NCI-H82 (cell line): ENCODE measurements around the gene C12orf43.

Experiments
- DNase-seq: peaks from one replicate; lab custom pipeline; 2025; lab: John Stamatoyannopoulos, UW

Gene C12orf43

GRCh38 chr12:121030576-121031212, 14.4 kb upstream of the C12orf43 start:
- DNase-seq = peak; percentile 51

- peak; percentile 48 for DNase-seq
These were observed 10.2 kb upstream of the C12orf43 start for GRCh38 chr12:121026274-121027045.

DNA sequence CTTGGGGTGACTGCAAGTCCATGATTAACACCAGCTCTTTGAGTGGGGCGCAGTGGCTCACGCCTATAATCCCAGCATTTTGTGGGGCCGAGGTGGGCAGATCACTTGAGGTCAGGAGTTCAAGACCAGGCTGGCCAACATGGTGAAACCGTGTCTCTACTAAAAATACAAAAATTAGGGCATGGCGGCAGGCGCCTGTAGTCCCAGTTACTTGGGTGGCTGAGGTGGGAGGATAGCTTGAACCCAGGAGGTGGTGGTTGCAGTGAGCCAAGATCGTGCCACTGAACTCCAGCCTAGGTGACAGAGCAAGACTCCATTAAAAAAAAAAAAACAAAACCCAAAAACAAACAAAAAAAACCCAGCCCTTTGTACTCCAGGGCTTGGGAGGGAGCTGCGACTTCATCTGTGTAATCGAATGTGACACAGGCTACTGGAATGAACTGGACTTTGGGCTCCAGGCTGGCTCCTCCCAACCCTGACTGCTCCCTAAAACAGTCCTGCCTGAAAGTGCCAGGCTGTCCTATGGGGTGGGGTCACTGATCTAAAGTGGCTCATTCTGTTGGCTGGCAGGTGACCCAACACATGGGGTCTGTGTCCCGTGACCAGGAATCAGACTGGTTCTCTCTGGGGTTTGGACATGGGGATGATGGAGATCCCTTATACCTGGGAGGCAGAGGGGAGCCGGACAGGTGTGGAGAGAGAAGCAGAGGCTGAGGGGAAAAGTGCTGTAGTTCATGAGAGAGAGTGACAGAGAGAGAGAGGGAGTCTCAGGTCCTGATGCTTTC, 9.3 kb upstream of the C12orf43 start:
- no peak for DNase-seq

DNA sequence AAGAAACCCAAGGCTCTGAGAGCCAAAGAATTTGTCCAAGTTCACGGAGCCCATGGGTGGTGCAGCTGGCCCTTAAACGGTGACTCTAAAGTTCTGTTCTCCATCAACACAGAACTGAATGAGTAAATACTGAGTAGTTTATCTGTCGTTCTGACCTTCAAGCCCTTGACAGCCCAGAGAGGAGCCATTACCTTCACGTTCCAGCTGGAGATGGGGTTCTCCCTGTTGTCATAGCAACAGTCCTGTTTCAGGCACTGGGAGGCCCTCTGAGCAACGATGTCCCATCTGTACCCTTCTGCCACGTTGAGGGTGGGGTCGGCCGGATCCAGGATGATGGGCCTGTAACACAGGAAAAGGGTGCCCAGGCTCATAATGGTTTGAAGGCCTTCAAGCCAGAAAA, 7.5 kb upstream of the C12orf43 start:
- no peak for DNase-seq

DNA sequence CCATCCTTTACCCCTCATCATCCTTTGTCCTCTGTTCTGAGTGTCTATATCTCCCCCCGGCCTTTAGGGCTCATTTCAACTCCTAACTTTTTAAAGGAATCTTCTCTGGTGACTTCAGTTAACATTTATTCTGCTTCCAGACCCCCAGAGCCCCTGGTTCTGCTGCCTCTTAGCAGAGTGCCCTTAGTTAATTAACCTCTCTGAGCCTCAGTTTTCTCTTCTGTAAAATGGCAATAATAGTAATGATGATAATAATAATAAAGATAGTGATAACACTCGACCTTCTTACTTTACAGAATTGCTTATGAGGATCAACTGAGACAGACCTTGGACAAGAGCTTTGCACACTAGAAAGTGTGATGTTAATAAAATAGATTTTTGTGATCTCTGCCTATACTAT, 6.4 kb upstream of the C12orf43 start:
- DNase-seq = no peak

GRCh38 chr12:121021754-121022153, 5.5 kb upstream of the C12orf43 start:
- DNase-seq = no peak

GRCh38 chr12:121018860-121019617, 2.8 kb upstream of the C12orf43 start:
- no peak for DNase-seq

DNA sequence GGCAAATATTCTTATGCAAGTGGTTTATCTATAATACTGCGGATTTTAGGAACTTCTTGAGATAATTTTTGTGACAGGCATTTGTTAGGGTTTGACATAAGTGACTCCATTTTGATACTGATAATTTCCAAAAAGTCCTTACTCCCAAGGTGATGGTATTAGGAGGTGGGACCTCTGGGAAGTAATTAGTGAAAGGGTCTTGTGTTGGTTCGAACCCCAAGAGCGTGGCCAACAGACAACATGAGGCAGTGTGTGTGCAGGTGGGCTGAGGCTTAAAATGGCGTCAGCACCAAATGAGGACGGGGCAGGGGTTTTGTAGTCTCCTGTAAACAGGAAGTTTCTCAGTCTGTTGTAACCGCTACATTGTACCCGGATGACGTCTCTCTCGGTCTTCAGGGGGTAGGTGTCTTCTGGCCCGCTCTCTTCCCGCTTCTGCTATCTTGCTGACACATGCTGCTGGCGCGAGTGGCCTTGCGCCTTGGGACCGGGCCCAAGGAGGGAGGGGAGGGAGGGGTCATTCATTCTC, 1.7 kb upstream of the C12orf43 start:
- DNase-seq = no peak

GRCh38 chr12:121013715-121014114, 2.6 kb downstream of the C12orf43 start:
- no peak for DNase-seq

DNA sequence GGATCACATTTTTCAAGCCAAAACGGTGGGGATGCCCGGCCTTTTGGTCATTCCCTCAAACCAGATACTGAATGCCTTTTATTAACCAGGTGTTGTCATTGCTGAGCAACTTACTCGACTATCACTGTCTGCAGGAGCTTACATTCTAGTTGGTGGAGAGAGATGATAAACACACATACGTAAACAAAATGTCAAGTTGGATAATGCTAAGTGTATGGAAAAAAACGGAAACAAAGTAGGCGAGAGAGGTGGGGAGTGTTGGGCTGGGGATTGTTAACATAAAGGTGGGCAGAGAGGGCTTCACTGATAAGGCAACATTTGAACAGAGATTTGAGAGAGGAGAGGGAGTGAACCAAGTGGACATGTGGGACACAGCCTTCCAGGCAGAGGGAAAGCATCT, 4.5 kb downstream of the C12orf43 start:
- DNase-seq = no peak

GRCh38 chr12:121010860-121011259, 5.4 kb downstream of the C12orf43 start:
- DNase-seq = no peak

GRCh38 chr12:121009741-121010140, 6.5 kb downstream of the C12orf43 start:
- peak; percentile 66 for DNase-seq

DNA sequence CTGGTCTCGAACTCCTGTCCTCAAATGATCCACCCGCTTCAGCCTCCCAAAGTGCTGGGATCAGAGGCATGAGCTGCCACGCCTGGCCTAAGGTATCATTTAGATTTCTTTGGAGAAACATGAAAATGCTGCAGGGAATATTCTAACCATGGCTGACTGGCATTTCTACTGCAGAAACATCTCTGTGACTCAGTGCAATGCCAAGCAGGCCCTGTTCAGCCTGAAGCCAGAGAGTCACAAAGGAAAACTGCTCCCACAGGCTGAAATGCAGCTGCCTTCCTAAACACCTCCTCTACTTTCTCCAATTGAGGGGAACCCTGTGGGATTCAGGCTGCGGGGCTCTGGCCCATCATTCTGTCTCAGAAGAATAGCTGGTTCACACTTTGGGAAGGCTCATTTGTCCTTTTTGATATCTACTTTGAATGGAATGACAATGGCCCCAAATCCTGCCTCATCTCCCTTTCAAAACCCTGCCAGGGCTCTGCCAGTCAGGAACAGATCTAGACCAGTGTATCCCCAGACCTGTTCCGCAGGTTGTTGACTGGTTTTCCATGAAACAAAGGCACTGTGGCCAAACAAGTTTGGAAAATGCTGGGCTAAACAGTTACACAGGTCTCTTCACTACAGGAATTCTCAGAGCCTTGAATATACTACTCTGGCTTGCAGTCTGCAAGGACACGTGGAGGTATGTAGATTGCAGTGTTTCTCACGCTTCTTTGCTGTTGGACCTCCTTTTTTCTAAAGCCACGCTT, 7.8 kb downstream of the C12orf43 start:
- no peak for DNase-seq

GRCh38 chr12:121005346-121005815, 10.9 kb downstream of the C12orf43 start:
- peak; percentile 69 for DNase-seq

DNA sequence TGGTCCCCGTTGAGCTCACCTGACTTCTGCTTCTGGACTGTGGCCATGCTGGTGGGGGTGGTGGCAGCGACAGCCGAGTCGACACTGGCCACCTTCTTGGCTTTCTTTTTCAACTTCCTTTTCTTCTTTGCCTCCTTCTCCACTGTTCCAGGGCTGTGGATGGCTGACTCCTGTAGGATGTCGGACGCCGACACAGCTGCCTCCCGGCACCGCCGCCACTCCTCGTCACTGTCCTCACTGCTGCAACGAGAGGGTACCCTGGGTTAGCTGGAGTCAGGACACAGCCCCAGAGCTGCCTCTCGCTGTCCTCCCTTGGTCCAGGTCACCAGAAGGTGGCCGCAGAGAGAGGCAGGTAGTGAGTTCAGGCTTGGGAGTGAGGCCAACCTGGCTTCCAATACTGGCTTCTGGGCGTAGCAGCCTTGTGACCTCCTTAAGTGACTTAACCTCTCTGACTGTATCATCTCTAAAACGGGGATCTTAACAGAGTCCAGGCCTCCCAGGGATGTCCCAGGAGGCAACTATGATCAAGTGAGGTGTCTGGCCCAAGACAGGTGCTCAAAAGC, 12.0 kb downstream of the C12orf43 start:
- no peak for DNase-seq

- DNase-seq = no peak
These were observed 12.6 kb downstream of the C12orf43 start for GRCh38 chr12:121003650-121004049.

DNA sequence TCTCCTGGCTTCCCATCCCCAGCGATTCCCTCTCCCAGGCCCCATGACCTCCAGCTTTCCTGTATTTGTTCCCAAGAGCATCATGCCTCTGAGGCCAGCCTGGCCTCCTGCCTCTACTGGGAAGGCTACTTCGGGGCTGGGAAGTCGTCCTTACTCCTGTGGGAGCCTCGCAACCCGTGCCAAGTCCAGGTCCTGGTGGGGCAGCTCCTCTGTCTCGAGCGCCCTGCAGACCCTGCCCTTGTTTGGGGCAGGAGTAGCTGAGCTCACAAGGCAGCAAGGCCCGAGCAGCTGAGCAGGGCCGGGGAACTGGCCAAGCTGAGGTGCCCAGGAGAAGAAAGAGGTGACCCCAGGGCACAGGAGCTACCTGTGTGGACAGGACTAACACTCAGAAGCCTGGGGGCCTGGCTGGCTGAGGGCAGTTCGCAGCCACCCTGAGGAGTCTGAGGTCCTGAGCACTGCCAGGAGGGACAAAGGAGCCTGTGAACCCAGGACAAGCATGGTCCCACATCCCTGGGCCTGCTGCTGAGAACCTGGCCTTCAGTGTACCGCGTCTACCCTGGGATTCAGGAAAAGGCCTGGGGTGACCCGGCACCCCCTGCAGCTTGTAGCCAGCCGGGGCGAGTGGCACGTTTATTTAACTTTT, 14.3 kb downstream of the C12orf43 start:
- no peak for DNase-seq

- DNase-seq = no peak
These were observed 15.2 kb downstream of the C12orf43 start for GRCh38 chr12:121001060-121001459.

DNA sequence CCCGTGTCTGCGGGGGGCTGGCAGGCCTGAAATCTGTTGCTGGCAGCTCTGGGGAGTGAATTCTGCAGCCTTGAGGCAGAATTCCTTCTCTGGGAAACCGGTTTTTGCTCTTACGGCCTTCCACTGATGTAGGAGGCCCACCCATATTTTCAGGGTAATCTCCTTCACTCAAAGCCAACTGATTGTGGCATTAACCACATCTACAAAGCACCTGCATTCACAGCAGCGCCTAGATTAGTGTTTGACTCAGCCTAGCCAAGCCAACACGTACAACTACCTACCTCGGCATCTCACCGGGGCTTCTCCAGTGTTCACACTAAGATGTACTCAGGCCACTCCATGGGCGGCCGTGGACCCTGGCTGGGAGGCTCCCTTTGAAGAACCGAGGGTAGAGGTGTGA, 15.8 kb downstream of the C12orf43 start:
- DNase-seq = no peak
